OCI-M2 (cell line): Measurements from ENCODE around the gene KRTAP4-8.
"Not testable (repeated sequence)": the region's sequence is repeated elsewhere in the genome, so short reads cannot be mapped to it uniquely, and the experiment has no call there.

Experiments used
- DNase-seq: peaks from one replicate; lab custom pipeline; 2025; ENCODE audit not compliant: unreplicated experiment; lab: John Stamatoyannopoulos, UW

Gene KRTAP4-8

DNA sequence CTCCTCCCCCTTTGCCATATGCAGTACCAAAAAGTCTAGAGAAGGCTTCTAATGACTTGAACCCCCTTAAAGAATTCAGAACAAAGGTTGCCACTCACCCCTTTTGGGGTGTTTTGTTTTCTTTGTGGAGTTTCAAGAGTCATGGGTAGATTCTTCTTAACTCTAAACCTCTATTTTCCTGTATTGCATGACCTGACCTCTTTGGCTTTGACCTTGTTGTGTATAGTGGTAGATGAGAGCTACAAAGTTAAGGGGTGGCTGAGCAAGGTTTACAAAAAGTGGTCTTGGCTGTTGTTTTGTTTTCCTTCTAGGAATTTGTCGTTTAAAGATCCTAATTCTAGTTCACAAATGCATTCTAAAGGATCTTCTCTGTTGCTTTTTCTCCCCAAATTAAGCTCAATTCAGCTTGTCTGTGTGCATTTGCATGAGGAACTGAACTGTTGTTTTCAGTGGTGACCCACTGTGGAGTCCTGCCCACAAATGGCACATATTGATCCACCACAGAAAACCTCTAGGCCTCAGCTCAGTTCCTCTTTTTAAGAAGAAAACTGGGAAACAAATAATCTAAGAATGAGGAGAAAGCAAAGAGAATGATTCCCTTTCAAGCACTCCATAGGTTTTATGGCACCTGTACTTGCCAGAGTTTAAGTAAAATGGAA lies 10.9 kb upstream of the KRTAP4-8 start:
- DNase-seq: not testable (repeated sequence)

DNA sequence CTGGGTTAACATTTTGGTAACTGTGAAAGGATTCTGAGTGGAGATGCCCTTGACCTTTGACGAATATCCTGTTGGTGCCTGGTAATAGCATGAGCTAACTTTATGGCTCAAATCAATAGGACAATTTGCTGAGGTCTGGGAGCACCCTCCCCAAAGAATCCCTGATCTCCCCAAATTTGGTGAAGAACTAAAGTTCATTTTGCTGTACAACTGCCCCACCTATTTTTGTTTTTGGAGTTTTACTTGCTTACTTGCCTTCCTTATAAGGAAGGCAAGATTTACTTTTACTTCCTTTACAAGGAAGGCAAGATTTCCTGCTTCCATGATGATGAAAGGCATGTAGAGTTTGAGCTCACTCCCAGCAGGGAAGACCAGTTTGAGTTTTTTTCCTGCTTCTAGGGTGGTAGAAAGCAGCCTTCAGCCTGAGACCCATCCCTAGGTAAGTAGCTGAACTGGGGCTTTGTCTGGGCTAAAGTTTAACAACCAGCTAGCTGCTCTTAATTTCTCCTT lies 10.1 kb upstream of the KRTAP4-8 start:
- DNase-seq: no peak

DNA sequence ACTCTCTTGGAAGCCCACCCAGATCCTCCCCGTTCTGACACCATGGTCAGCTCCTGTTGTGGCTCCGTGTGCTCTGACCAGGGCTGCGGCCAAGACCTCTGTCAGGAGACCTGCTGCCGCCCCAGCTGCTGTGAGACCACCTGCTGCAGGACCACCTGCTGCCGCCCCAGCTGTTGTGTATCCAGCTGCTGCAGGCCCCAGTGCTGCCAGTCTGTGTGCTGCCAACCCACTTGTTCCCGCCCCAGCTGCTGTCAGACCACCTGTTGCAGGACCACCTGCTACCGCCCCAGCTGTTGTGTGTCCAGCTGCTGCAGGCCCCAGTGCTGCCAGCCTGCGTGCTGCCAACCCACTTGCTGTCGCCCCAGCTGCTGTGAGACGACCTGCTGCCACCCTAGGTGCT lies 7.4 kb upstream of the KRTAP4-8 start, which contains the start of gene KRTAP4-9:
Gene KRTAP4-9, plus strand, starts transcription at position 43 of the 400 bp plus-strand sequence. Its CDS starts 0 bp downstream, at position 43.
- DNase-seq: not testable (repeated sequence)

DNA sequence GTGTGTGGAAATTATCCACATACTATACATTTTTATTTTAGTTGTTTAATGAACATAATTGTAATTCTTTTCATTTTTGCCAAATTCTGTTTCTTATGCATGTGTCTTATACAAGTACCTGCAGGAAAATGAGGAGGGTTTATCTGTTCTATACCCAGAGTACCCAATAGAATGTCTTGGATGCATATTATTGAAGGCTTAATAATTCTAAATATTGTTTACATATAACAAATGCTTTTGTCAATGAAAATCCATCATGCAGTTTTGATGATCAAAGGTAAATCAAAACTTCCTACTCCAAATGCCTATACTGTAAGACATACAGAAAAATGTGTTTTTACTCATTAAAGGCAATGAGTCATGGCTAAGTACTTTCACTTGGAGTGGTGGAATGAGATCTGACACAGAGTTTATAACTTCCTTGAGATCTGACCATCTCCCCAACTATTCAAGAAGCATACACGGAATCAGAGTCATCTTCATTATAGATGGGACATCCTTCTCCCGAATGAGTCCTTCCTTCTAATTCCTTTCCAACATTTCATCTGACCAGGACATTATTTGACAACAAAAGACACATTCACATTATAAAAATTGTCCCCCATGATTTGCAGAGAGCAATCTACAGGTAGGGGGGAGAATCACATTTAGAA lies 6.6 kb upstream of the KRTAP4-8 start:
- DNase-seq: not testable (repeated sequence)

DNA sequence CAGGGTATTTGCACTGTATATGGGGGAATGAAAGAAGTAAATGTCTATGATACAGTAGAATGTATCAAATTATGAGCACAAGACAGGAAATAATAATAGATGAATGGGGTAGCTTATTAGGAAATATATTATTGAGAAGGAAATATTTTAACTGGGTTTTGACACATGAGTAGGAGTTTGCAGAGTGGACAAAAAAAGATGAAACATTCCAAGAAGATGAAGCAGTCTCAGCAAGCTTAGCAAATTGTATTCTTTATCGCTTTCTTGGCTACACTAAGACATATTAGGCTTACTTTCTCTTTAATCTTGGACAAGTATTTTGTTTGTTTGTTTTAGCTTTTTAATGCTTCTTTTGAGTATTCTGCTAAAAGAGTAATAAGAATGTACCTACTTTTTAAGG lies 6.0 kb upstream of the KRTAP4-8 start:
- DNase-seq: no peak

DNA sequence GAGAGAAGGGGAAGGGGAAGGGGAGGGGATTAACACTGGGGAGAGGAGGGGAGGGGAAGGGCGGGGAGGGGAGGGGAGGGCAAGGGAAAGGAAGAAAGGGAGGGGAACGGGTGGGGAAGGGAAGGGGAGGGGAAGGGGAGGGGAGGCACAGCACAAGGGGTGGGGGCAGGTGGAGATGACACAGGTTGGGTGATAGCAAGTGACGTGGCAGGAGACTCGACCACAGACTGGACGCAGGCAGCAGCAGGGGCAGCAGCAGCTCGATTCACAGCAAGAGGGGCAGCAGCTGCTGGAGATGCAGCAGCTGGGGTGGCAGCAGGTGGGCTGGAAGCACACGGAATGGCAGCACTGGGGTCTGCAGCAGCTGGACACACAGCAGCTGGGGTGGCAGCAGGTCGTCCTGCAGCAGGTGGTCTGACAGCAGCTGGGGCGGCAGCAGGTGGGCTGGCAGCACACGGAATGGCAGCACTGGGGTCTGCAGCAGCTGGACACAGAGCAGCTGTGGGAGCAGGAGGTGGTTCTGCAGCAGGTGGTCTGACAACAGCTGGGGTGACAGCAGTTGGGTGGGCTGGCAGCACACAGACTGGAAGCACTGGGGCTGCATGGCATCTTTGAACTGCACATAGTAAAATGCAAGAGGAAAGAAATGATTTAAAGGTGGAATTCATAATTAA lies 3.8 kb upstream of the KRTAP4-8 start, which contains the start of gene KRTAP4-16:
Gene KRTAP4-16, minus strand, starts transcription at position 624 of the 674 bp plus-strand sequence. Its CDS starts 0 bp downstream, at position 624.
- no peak for DNase-seq

DNA sequence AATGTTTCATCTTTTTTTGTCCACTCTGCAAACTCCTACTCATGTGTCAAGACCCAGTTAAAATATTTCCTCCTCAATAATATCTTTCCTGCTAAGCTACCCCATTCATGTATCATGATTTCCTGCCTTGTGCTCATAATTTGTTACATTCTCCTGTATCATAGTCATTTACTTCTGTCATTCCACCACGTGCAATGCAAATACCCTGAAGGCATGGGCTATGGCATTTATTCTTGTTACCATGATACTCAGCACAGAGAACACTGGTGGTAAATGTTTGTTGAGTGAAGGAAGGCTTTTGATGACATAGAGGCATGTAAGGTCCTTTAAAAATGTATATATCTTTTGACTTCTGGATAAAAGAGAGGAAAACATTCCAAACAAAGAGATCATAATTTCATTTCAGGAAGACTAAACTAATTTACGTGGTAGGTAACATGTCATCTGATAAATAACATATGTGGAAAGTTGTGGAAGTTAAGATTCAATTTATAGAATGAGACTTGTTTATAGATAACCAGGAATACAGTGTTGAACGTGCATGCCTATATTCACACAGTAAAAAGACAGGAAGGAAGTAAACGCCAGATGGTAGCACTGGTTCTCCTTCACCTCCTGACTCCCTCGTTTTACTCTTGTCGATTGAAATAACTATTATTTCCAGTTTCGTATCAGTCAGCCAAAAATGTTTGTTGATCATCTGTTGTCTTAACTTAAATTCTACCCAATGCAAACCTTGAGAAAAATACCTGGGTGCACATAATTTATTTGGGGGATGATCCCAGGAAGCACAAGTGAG lies 1.9 kb upstream of the KRTAP4-8 start:
- DNase-seq: not testable (repeated sequence)

DNA sequence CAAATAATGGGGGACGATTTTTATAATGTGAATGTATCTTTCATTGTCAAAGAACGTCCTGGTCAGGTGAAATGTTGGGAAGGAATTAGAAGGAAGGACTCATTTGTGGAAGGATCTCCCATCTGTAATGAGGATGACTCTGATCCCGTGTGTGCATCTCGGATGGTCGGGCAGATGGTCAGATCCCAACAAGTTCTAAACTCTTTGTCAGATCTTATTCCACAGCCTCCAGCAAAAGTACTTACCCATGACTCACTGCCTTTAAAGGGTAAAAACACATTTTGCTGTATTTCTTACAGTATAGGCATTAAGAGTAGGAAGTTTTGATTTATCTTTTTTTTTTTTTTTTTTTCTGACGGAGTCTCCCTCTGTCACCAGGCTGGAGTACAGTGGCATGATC lies 539 bp upstream of the KRTAP4-8 start:
- no peak for DNase-seq

DNA sequence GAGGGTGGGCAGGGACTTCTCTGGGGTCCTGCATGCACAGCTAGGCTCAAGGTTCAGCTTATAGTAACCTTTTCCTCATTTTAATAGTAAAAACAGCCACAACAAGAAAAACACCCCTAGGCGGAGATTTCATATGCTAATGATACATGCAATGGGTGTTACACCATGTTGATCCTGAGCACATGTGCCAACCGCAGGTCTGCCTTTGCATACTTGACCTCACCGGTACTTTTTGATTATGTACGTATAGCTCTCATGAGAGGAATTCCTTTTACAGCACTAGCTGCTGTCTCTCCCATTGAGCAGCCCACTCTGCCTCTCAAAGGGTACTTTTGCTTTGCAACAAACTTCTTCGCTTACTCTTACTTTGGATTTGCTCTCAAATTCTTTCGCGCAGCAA lies 1.9 kb downstream of the KRTAP4-8 start:
- DNase-seq: no peak

DNA sequence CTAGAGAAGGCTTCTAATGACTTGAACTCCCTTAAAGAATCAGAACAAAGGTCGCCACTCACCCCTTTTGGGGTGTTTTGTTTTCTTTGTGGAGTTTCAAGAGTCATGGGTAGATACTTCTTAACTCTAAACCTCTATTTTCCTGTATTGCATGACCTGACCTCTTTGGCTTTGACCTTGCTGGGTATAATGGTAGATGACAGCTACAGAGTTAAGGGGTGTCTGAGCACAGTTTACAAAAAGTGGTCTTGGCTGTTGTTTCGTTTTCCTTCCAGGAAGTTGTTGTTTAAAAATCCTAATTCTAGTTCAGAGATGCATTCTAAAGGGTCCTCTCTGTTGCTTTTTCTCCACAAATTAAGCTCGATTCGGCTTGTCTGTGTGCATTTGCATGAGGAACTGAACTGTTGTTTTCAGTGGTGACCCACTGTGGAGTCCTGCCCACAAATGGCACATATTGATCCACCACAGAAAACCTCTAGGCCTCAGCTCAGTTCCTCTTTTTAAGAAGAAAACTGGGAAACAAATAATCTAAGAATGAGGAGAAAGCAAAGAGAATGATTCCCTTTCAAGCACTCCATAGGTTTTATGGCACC lies 9.1 kb downstream of the KRTAP4-8 start:
- DNase-seq: not testable (repeated sequence)

DNA sequence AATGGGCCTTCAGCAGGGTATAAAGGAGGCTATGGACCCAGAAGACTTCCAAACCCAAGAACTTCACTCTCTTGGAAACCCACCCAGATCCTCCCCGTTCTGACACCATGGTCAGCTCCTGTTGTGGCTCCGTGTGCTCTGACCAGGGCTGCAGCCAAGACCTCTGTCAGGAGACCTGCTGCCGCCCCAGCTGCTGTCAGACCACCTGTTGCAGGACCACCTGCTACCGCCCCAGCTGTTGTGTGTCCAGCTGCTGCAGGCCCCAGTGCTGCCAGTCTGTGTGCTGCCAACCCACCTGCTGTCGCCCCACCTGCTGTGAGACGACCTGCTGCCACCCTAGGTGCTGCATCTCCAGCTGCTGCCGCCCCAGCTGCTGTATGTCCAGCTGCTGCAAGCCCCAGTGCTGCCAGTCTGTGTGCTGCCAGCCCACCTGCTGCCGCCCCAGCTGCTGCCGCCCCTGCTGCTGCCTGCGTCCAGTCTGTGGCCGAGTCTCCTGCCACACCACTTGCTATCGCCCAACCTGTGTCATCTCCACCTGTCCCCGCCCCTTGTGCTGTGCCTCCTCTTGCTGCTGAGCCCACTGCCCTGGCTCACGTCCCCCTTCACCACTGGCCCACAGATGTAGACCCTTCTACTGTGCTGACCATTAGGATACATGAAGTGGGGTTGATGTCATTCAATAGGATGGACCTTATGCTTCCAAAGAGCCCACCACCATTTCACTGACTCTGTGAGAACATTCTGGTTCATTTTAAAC lies 13.7 kb downstream of the KRTAP4-8 start, which contains the start of gene KRTAP4-7:
Gene KRTAP4-7, plus strand, starts transcription at position 51 of the 757 bp plus-strand sequence. Its CDS starts 57 bp downstream, at position 108.
- not testable (repeated sequence) for DNase-seq

DNA sequence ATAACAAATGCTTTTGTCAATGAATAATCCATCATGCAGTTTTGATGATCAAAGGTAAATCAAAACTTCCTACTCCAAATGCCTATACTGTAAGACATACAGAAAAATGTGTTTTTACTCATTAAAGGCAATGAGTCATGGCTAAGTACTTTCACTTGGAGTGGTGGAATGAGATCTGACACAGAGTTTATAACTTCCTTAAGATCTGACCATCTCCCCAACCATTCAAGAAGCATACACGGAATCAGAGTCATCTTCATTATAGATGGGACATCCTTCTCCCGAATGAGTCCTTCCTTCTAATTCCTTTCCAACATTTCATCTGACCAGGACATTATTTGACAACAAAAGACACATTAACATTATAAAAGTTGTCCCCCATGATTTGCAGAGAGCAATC lies 14.5 kb downstream of the KRTAP4-8 start:
- DNase-seq: not testable (repeated sequence)

DNA sequence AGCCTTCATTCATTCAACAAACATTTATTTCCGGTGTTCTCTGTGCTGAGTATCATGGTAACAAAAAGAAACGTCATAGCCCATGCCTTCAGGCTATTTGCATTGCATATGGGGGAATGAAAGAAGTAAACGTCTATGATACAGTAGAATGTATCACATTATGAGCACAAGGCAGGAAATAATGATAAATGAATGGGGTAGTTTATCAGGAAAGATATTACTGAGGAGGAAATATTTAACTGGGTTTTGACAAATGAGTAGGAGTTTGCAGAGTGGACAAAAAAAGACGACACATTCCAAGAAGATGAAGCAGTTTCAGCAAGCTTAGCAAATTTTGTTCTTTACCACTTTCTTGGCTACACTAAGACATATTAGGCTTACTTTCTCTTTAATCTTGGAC lies 15.3 kb downstream of the KRTAP4-8 start:
- DNase-seq: no peak

DNA sequence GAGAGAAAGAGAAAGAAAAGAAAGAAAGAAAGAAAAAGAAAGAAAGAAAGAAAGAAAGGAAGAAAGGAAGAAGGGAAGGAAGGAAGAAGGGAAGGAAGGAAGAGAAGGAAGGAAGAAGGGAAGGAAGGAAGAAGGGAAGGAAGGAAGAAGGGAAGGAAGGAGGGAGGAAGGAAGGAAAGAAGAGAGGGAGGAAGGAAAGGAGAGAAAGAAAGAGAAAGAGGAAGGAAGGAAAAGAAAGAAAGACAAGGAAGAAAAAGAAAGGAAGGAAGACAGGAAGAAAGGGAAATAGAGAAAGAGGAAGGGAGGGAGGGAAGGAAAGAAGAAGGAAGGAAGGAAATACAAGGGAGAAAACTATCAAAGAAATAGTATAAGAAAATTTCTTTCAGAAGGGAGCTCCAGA lies 21.2 kb downstream of the KRTAP4-8 start:
- DNase-seq: no peak

DNA sequence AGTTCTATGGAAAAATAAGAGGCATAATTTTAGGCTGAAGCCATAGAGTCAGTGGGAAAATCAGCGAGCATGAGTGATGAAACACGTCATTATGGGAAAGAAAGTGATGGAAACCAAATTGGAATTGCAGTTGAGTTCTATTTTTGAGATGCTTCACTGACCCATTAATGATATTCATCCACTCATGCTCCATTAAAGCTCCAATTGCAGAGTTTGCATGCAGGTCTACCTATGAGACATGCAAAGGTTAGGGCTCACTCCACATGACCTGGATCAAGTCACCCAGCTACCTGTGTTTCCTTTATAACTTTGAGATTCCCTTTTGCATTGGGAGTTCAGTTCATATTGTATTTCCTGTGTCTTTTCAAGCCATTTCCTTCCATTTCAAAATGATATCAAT lies 24.3 kb downstream of the KRTAP4-8 start:
- DNase-seq: no peak

DNA sequence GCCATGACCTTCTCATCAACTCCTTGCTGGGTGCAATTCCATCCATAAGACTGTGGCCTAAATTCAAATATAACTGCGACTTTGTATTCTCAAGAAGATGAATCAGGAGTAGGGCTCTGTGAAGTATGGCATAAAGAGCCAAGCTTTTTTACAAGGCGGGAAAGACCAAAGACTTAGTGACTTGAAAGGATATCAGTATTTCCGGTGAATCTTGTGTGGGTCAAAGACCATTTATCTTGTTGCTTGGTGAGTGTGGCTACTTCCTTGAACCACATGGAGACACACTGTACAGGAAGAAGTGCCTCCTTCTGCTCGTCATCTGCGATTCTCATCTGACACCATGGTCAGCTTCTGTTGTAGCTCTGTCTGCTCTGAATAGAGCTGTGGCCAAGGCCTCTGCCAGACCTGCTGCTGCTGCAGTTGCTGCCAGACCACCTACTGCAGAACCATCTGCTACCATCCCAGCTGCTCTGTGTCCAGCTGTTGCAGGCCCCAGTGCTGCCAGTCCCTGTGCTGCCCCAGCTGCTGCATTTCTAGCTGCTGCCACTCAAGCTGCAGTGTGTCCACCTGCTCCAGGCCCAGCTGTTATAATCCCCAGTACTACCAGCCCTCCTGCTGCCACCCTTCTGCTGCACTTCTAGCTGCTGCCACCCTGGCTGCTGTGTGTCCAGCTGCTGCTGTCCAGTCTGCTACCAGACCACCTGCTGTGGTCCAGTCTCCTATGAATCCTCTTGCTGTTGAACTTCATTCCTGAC lies 26.2 kb downstream of the KRTAP4-8 start:
- DNase-seq: no peak

DNA sequence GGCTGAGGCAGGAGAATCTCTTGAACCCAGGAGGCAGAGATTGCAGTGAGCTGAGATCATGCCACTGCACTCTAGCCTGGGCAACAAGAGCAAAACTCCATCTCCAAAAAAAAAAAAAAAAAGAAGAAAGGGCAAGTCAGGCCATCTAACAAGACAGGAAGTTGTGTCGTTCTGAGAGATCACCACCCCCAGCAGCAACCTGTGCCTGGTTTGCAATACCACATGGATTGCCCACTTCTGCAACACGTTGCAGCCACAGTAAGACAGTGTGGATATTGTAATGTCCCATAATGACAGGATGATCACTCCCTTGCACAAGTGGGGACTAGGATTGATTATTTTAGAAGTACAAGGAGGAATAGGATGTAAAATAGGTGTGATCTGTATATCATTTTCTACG lies 28.9 kb downstream of the KRTAP4-8 start:
- no peak for DNase-seq

DNA sequence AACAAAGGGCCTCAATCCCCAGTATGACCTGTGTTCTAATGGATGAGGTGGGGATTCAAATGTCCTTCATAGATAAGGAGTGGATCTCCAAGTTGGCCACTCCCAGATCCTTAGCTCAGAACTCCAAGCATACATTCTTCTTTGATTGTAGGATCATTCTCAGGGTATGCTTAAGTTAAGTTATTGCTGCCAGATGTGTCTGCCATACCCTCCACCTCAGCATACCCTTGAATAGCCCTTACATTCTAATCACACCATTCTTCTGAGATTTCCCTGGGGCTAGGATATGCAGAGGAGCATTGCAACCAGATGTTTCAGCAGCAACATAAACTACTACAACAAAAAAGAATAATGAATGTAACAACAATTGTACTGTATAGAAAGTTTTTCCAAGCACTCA lies 30.7 kb downstream of the KRTAP4-8 start:
- DNase-seq: no peak
